KMS-11 (cell line): ENCODE measurements around the gene MMP1.

ENCODE experiments used
- H2AFZ ChIP-seq: fragments of 200-600 bp; sonication (generic); 2 replicates; pipeline ENCODE4 v1.6.1; 2016; ENCODE audit warnings: antibody characterized with exemption, mixed run types, low read depth
- H3K27ac ChIP-seq: fragments of 200-600 bp; sonication (generic); 2 replicates; pipeline ENCODE4 v1.6.1; 2016; ENCODE audit warnings: mild to moderate bottlenecking, mixed run types
- H3K27me3 ChIP-seq: fragments of 200-600 bp; sonication (generic); 2 replicates; pipeline ENCODE4 v1.6.1; 2017; ENCODE audit warnings: mild to moderate bottlenecking, low read depth, mixed run types, moderate library complexity; ENCODE audit not compliant: insufficient read depth
- H3K36me3 ChIP-seq: fragments of 200-600 bp; sonication (generic); 2 replicates; pipeline ENCODE4 v1.6.1; 2017; ENCODE audit warnings: mild to moderate bottlenecking, mixed run types; ENCODE audit not compliant: insufficient read depth
- H3K4me1 ChIP-seq: fragments of 200-600 bp; sonication (generic); 2 replicates; pipeline ENCODE4 v1.6.1; 2016; ENCODE audit warnings: mild to moderate bottlenecking, low read depth, mixed run types; ENCODE audit not compliant: poor library complexity, severe bottlenecking
- H3K4me2 ChIP-seq: fragments of 200-600 bp; sonication (generic); 2 replicates; pipeline ENCODE4 v1.7.0; 2016; ENCODE audit warnings: mild to moderate bottlenecking, mixed run types
- H3K4me3 ChIP-seq: fragments of 200-600 bp; sonication (generic); IDR thresholded peaks from 2 replicates; pipeline ENCODE4 v1.6.1; 2017; ENCODE audit warnings: low read depth, low read length, mixed read lengths; ENCODE audit not compliant: insufficient read depth
- H3K79me2 ChIP-seq: fragments of 200-600 bp; sonication (generic); 2 replicates; pipeline ENCODE4 v1.6.1; 2016; ENCODE audit warnings: low read depth, mixed run types; ENCODE audit not compliant: insufficient read depth
- H3K9ac ChIP-seq: fragments of 200-600 bp; sonication (generic); 2 replicates; pipeline ENCODE4 v1.6.1; 2016; ENCODE audit warnings: mild to moderate bottlenecking, mixed run types
- H4K20me1 ChIP-seq: fragments of 200-600 bp; sonication (generic); 2 replicates; pipeline ENCODE4 v1.6.1; 2016; ENCODE audit warnings: mild to moderate bottlenecking, mixed run types; ENCODE audit not compliant: insufficient read depth
- CTCF ChIP-seq: fragments of 200-600 bp; sonication (generic); conservative IDR thresholded peaks from 2 replicates; pipeline ENCODE4 v1.6.1; 2017; ENCODE audit warnings: low read depth, mild to moderate bottlenecking, antibody characterized with exemption, low read length, moderate library complexity, mixed read lengths

Gene MMP1

GRCh38 chr11:102762361-102762767 lies 35.6 kb downstream of the MMP1 start:
- H3K9ac ChIP-seq, result no peak overlapping the region

GRCh38 chr11:102761646-102762238 lies 36.2 kb downstream of the MMP1 start:
- no peak overlapping the region for H2AFZ ChIP-seq
- TF ChIP-seq CTCF, result no peak
- H3K4me2 ChIP-seq, result no peak overlapping the region
- no peaks in the 10 kb centered on the region for H3K36me3 ChIP-seq
- H3K27ac ChIP-seq, result no peak overlapping the region
- H3K79me2 ChIP-seq, result no peaks in the 10 kb centered on the region
- H3K9ac ChIP-seq, result no peak overlapping the region
- H3K4me3 ChIP-seq, result no peak overlapping the region
- no peaks in the 10 kb centered on the region for H3K4me1 ChIP-seq
- no peaks in the 10 kb centered on the region for H3K27me3 ChIP-seq
- H4K20me1 ChIP-seq, result no peaks in the 10 kb centered on the region

More at GRCh38 chr11:102762361-102762767, 35.6 kb downstream of the MMP1 start:
- Histone ChIP-seq H3K27ac (no peak overlapping the region), H3K27me3 (no peaks in the 10 kb centered on the region), H4K20me1 (no peaks in the 10 kb centered on the region), H3K79me2 (no peaks in the 10 kb centered on the region), H3K4me2 (no peak overlapping the region), H2AFZ (no peak overlapping the region), H3K36me3 (no peaks in the 10 kb centered on the region), H3K4me1 (no peaks in the 10 kb centered on the region), H3K4me3 (no peak overlapping the region)
- TF ChIP-seq CTCF, result no peak

- Histone ChIP-seq H3K27ac (no peak overlapping the region), H3K36me3 (no peaks in the 10 kb centered on the region), H3K9ac (no peak overlapping the region), H3K79me2 (no peaks in the 10 kb centered on the region), H3K4me3 (no peak overlapping the region), H3K4me1 (no peaks in the 10 kb centered on the region), H2AFZ (no peak overlapping the region), H3K27me3 (no peaks in the 10 kb centered on the region), H4K20me1 (no peaks in the 10 kb centered on the region), H3K4me2 (no peak overlapping the region)
- TF ChIP-seq CTCF, result no peak
These were observed 37.5 kb downstream of the MMP1 start for GRCh38 chr11:102760344-102761035.

GRCh38 chr11:102757823-102758549 lies 40.0 kb downstream of the MMP1 start:
- Histone ChIP-seq H2AFZ (no peak overlapping the region), H3K79me2 (no peaks in the 10 kb centered on the region), H3K4me2 (no peak overlapping the region), H3K27me3 (no peaks in the 10 kb centered on the region), H3K9ac (no peak overlapping the region), H4K20me1 (no peaks in the 10 kb centered on the region), H3K4me1 (no peaks in the 10 kb centered on the region), H3K36me3 (no peaks in the 10 kb centered on the region), H3K4me3 (no peak overlapping the region), H3K27ac (no peak overlapping the region)
- TF ChIP-seq CTCF, result no peak
